HFF-Myc (cell line): ENCODE data around the gene BPIFA2.
A peak's percentile ranks its signal among the peaks of the same experiment; 100 is the strongest.

Source experiments
- DNase-seq: peaks from one replicate; pipeline ENCODE4 v3.0.0-alpha.2; 2011; ENCODE audit warnings: low read depth; ENCODE audit errors: extremely low read depth
- H3K4me3 ChIP-seq: replicated peaks from 2 replicates; pipeline ENCODE4 v1.5.1; 2011; ENCODE audit warnings: low read depth, mild to moderate bottlenecking, control low read depth, low read length
- TF ChIP-seq, protein P1 (sequence below): IDR thresholded peaks from 2 replicates; pipeline ENCODE4 v1.5.1; 2012; ENCODE audit warnings: mild to moderate bottlenecking, low read depth, low read length, control low read depth; ENCODE audit errors: missing control alignments

The BPIFA2 gene

DNA sequence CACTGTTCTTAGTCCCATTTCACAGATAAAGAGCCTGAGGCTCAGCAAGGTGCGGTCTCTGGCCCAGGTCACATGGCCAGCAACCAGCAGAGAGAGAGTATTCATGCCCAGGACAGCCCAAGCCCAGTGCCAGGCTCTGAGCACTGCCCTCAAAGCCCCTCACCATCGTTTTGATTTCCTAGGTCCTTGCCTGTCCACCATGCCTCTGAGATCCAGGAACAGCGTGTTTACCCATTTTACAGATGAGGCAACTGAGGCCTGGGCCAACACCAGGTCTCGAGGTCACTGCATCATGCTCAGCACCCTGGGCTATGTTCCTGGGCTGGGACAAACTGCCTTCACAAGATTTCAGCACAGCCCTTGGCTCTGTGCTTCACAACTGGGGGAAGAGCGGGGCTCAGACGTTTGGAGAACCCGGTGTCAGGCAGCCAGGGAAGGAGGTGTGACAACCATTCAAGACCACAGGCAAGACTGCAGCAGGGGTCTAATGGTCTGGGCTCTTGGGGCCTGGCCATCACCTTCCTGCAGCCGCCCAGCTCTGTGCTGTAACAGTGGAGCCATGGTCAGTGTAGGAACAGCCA, 1.3 kb upstream of the BPIFA2 start:
- no peak overlapping the region for H3K4me3 ChIP-seq
- TF ChIP-seq, protein P1, sequence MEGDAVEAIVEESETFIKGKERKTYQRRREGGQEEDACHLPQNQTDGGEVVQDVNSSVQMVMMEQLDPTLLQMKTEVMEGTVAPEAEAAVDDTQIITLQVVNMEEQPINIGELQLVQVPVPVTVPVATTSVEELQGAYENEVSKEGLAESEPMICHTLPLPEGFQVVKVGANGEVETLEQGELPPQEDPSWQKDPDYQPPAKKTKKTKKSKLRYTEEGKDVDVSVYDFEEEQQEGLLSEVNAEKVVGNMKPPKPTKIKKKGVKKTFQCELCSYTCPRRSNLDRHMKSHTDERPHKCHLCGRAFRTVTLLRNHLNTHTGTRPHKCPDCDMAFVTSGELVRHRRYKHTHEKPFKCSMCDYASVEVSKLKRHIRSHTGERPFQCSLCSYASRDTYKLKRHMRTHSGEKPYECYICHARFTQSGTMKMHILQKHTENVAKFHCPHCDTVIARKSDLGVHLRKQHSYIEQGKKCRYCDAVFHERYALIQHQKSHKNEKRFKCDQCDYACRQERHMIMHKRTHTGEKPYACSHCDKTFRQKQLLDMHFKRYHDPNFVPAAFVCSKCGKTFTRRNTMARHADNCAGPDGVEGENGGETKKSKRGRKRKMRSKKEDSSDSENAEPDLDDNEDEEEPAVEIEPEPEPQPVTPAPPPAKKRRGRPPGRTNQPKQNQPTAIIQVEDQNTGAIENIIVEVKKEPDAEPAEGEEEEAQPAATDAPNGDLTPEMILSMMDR = no peak

DNA sequence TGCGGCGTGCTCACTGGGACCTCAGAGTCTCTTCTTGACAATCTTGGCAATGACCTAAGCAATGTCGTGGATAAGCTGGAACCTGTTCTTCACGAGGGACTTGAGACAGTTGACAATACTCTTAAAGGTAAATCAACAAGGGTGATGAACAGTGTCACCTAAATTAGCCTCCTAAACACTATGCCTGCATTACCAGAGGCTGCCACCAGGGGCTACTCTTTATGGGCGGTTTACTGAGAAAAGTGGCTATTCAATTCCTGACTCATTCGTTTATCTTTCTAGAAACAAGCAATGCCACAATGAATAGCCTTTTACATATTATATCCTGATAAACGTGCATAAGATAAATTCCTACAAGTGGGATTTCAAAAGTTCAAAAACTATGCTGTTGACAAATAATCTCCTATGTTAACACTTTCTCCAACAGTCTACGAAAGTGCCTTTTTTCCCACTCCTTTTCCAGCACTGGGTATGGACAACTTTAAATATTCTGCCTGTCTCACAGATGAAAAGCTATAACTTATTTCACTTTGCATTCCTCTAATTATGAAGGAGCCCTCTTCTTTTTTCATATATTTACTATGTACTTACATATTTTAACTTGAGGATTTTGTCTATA, 1.3 kb downstream of the BPIFA2 start:
- H3K4me3 ChIP-seq = no peak overlapping the region
- TF ChIP-seq, protein P1 = peak; percentile 72
- DNase-seq = peak; percentile 4

More for the DNA sequence above, 1.3 kb upstream of the BPIFA2 start:
- no peak for DNase-seq

DNA sequence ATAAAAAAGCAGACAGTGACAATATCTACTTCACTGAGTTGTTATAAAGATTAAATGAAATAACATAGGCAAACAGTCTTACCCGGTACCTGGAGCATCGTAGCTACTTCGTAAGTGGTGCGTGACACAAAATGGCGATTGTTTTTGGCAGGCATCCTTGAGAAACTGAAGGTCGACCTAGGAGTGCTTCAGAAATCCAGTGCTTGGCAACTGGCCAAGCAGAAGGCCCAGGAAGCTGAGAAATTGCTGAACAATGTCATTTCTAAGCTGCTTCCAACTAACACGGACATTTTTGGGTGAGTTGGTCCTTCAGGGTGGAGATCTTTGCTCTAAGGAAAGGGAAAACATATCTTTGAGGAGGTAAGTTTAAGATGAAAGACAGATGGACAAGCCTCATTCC, 4.8 kb downstream of the BPIFA2 start:
- H3K4me3 ChIP-seq = no peak overlapping the region
- no peak for DNase-seq

DNA sequence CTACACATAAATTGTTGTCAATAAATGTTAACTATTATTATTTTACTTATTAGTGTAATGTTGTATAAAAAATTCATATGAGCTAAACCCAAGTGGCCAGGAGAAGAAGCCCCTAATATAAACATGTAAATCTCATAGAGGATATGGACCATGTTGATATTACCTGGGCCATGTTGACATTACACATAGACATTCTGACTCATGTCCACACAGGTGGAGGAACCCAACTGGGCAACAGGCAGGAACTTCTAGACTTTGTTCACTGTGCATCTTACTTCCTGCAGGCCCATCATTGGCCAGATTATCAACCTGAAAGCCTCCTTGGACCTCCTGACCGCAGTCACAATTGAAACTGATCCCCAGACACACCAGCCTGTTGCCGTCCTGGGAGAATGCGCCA, 7.2 kb downstream of the BPIFA2 start:
- TF ChIP-seq, protein P1 = no peak
- no peak overlapping the region for H3K4me3 ChIP-seq
- no peak for DNase-seq

More for the DNA sequence above, 4.8 kb downstream of the BPIFA2 start:
- TF ChIP-seq, protein P1 = no peak

DNA sequence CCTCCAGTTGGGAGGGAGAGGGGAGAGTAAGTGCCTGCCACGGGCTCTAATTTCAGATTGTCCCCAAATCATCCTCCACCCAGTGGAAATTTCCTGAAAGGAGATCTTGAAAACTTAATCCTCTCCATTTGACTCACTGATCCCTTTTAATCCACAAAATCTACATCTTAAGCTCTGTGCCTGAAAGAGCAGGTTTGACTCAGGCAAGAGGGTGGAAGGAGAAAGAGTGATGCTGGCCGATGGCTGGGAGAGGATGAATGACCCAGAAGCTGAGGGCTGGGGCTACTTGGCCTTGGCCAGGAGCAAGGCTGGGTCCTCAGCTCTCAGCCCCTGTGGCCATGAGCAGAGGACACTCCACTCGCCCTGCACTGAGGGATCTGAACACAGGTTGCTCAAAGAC, 8.1 kb downstream of the BPIFA2 start:
- no peak for DNase-seq
- H3K4me3 ChIP-seq = no peak overlapping the region
- TF ChIP-seq, protein P1 = no peak

DNA sequence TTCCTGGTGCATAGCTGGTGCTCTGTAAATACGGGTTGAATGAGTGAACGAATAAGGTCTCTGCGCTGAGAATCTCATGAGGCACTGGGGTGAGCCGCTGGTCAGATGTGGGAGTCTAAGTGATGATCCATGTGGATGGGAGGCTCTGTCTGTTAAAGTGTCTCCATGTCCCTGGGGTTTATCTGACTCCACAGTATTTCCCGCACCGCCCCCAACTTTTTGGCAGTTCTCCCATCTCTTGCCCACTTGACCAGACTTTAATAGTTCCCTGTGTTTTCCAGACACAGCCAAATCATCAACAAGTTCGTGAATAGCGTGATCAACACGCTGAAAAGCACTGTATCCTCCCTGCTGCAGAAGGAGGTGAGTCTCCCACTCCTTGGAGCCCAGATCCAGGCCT, 9.9 kb downstream of the BPIFA2 start:
- H3K4me3 ChIP-seq = no peak overlapping the region
- DNase-seq = no peak
- TF ChIP-seq, protein P1 = no peak
